Measurements from ENCODE around the gene GSDME. TPM values are rescaled to one million over a fixed set of nuclear protein-coding genes. Genes with fewer than 3 reads are reported as not detected.

The GSDME gene
- total and polyA plus RNA-seq, 2 experiments from 2014 or later, result 7.1 to 10.0 TPM

DNA sequence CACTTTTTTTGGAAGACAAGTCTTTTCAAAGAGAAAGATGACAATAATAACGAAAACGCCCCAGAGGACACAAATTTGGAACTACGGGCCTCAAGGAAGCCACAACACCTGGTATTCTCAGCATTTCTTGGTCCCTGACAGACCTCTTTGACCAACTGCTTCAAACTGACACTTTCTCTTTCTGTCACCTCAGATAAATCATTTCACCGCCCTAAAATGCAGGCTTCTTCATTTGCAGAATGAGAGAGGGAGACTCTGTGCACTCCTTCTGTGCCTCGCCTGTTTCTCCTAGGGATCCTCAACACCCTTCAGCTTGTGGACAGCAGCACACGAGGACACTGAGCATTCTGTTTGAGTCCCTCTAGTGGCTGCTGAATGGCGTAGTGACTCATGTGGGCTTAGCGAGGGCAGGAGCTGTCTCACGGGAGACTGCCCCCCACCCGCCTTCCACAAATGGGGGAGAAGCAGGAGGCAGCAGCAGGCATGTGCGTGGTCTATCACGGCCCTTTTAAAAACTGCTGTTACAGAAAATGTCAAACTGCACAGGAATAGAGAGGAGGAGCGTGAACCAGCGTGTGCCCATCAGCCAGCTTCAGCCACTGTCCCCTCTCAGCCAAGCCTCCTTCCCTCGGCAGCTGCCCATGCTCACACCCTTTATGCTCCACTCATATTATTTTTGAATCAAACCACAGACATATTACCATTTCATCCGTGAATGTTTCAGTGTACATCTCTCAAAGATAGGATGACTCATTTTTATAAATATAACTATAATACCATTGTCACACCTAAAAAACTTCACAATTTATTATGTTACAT is 41.4 kb downstream of the GSDME start:
- no peaks in the 10 kb centered on the region for H3K36me3 ChIP-seq

DNA sequence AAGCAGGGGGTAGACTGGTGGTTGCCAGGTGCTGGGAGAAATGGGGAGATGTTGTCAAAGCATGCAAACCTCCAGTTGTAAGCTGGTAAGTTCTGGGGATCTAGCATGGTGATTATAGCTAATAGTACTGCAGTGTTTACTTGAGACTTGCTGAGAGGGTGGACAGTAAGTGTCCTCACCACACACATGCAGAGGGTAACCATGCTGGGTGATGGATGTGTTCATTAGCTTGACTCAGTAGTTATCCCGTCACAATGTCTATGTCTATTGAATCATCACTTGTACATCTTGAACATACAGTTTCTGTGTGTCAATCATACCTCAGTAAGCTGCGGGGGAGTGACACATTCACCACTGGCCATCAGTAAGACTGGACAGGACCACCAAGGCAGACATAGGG is 42.1 kb downstream of the GSDME start:
- no peak for DNase-seq (ENCODE audit: low read depth in 1 of 2, low spot score in 1 of 2)
- no peaks in the 10 kb centered on the region for H3K36me3 ChIP-seq
- TF ChIP-seq, protein P1, sequence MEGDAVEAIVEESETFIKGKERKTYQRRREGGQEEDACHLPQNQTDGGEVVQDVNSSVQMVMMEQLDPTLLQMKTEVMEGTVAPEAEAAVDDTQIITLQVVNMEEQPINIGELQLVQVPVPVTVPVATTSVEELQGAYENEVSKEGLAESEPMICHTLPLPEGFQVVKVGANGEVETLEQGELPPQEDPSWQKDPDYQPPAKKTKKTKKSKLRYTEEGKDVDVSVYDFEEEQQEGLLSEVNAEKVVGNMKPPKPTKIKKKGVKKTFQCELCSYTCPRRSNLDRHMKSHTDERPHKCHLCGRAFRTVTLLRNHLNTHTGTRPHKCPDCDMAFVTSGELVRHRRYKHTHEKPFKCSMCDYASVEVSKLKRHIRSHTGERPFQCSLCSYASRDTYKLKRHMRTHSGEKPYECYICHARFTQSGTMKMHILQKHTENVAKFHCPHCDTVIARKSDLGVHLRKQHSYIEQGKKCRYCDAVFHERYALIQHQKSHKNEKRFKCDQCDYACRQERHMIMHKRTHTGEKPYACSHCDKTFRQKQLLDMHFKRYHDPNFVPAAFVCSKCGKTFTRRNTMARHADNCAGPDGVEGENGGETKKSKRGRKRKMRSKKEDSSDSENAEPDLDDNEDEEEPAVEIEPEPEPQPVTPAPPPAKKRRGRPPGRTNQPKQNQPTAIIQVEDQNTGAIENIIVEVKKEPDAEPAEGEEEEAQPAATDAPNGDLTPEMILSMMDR (IDR thresholded peaks at IDR 0.05; ENCODE audit: low read depth, low read length), result no peak
- no peaks in the 10 kb centered on the region for H3K9me3 ChIP-seq (ENCODE audit: low read depth)
- no peak overlapping the region for H3K27ac ChIP-seq
- H3K4me3 ChIP-seq, result no peak overlapping the region
- H3K4me1 ChIP-seq (ENCODE audit: low read depth), result no peaks in the 10 kb centered on the region
- H3K27me3 ChIP-seq, result no peaks in the 10 kb centered on the region

More for the DNA sequence above, 41.4 kb downstream of the GSDME start:
- TF ChIP-seq, protein P1 (IDR thresholded peaks at IDR 0.05; ENCODE audit: low read depth, low read length), result peak; percentile 58
- Histone ChIP-seq H3K27me3 (no peaks in the 10 kb centered on the region), H3K27ac (no peak overlapping the region), H3K9me3 (ENCODE audit: low read depth) (no peaks in the 10 kb centered on the region), H3K4me1 (ENCODE audit: low read depth) (no peaks in the 10 kb centered on the region), H3K4me3 (no peak overlapping the region)
- peak; percentile 54 to 69 for DNase-seq (ENCODE audit: low read depth in 1 of 2, low spot score in 1 of 2)

DNA sequence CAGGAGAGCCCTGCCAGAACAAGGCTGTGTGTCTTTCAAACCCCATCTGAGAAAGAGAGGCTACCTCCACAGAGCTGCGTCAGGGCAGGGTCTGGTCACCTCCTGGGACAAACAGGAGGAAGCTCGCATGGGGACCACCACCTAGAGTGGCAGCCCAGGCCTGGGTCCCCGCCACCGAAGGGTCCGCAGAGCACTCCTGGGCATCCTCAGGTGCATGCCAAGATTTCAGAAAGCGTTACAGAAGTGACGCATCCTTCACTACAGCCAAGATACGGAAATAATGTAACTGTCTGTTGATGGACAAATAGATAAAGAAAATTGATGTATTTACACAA is 42.6 kb downstream of the GSDME start:
- H3K27me3 ChIP-seq, result no peaks in the 10 kb centered on the region
- DNase-seq (ENCODE audit: low read depth in 1 of 2, low spot score in 1 of 2), result no peak
- no peak overlapping the region for H3K4me3 ChIP-seq
- no peak overlapping the region for H3K27ac ChIP-seq
- no peaks in the 10 kb centered on the region for H3K4me1 ChIP-seq (ENCODE audit: low read depth)
- H3K36me3 ChIP-seq, result no peaks in the 10 kb centered on the region
- TF ChIP-seq, protein P1 (IDR thresholded peaks at IDR 0.05; ENCODE audit: low read depth, low read length), result no peak
- no peaks in the 10 kb centered on the region for H3K9me3 ChIP-seq (ENCODE audit: low read depth)

DNA sequence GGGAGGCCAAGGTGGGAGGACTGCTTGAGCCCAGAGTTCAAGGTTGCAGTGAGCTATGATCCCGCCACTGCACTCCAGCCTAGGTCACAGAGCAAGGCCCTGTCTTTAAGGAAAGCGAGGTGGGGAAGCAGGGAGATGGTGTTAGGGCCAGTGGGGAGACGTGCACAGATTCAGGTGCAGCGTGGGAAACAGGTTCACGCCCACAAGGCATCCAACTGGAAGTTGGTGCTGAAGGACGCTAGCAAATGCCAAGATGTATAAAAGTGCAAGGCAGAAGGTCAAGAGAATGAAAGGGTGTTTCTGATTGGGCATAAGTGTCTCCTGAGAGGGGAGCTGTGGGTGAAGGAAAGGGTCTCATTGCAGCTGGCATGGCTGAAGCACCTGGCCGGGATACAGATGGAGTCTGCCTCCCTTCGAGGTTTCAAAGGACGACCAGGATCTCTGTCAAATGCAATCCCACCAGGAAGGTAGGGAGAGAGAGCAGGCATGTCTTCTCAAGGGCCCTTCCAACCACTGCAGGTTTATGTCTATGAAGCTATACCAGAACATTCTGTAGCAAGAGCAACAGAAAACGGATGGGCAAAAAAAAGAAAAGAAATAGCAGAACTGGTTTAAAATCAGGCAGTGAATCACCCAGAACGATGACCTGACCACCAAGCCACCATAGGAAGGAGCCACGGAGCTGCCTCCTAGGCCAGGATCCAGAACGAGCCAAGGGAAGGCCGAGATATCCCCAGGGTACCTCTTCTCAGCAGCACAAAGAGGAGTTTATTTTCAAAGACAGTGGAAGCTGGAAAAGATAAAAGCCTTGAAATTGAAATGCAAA is 43.2 kb downstream of the GSDME start:
- no peak for DNase-seq (ENCODE audit: low read depth in 1 of 2, low spot score in 1 of 2)
- no peak overlapping the region for H3K4me3 ChIP-seq
- TF ChIP-seq, protein P1 (IDR thresholded peaks at IDR 0.05; ENCODE audit: low read depth, low read length), result no peak

DNA sequence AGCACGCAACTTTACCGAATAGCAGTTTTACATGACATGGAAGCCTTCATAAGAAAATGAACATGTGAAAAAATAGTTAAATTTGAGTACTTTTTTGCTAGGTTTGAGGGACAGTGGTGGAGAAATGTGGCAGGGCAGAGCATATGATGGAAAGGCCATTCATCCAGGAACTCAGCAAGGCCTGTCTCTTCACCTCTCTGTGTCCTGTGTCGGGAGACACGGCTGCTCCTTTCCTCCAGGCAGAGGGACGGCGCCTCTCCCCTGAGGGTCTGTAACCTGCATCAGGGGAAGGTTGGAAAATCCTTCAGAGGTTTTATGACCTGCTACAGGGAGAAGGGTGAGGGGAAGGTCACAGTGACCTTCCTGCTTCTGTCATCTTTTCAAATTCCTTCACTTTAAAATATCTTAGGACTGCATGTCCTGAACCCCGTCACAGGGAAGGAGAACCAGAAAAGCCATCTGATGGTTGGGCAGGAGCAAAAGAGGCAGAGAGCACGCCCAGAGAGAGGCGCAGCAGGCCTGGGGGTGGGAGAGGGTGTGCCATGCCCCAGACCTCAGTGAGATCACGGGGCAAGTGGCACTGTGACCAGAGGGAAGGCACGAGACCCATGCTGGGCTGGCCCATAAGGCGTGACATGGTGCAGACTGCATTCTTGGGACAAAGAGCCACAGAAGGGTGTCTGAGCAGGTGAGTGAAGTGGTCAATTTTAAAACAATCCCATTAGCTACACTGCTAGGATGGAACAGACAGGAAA is 44.0 kb downstream of the GSDME start:
- Histone ChIP-seq H3K4me3 (no peak overlapping the region), H3K27ac (no peak overlapping the region), H3K4me1 (ENCODE audit: low read depth) (no peaks in the 10 kb centered on the region), H3K9me3 (ENCODE audit: low read depth) (no peaks in the 10 kb centered on the region), H3K36me3 (no peaks in the 10 kb centered on the region), H3K27me3 (no peaks in the 10 kb centered on the region)
- no peak for DNase-seq (ENCODE audit: low read depth in 1 of 2, low spot score in 1 of 2)
- TF ChIP-seq, protein P1 (IDR thresholded peaks at IDR 0.05; ENCODE audit: low read depth, low read length), result no peak

More for the DNA sequence above, 43.2 kb downstream of the GSDME start:
- Histone ChIP-seq H3K27me3 (no peaks in the 10 kb centered on the region), H3K4me1 (ENCODE audit: low read depth) (no peaks in the 10 kb centered on the region), H3K36me3 (no peaks in the 10 kb centered on the region), H3K9me3 (ENCODE audit: low read depth) (no peaks in the 10 kb centered on the region), H3K27ac (no peak overlapping the region)

All from cardiac muscle cell (in vitro differentiated cells and primary cell).